Fibroblast of peridontal ligament (primary cell): ENCODE measurements around the gene OCRL.

ENCODE experiments used
- DNase-seq: peaks from one replicate; pipeline ENCODE4 v3.0.0-alpha.2; 2010; ENCODE audit errors: extremely low read depth

The OCRL gene

GRCh38 chrX:129634541-129634940, 94.5 kb downstream of the OCRL start:
- no peak for DNase-seq

GRCh38 chrX:129636175-129636681, 96.2 kb downstream of the OCRL start:
- no peak for DNase-seq

- DNase-seq = peak; percentile 75
These were observed 97.4 kb downstream of the OCRL start for GRCh38 chrX:129637217-129638109.

- no peak for DNase-seq
These were observed 98.9 kb downstream of the OCRL start for GRCh38 chrX:129638917-129639316.

- DNase-seq = no peak
These were observed 100.7 kb downstream of the OCRL start for GRCh38 chrX:129640737-129641136.

- no peak for DNase-seq
These were observed 101.4 kb downstream of the OCRL start for GRCh38 chrX:129641469-129641868.

GRCh38 chrX:129641941-129642340, 101.9 kb downstream of the OCRL start:
- peak; percentile 36 for DNase-seq
